Vagina (tissue), 2 donors: ENCODE data around the gene CNOT2. TPM values are rescaled to one million over a fixed set of nuclear protein-coding genes. Genes with fewer than 3 reads are reported as not detected.

Experiments used
- DNase-seq, 2 donors: peaks; one replicate each; pipeline ENCODE4 v3.0.0-alpha.2; 2017; ENCODE audit errors: extremely low spot score in 2 of 2
- H3K27ac ChIP-seq: fragments of 200-600 bp; sonication (generic); one replicate; pipeline ENCODE4 v1.5.1; 2019
- H3K27me3 ChIP-seq: fragments of 200-600 bp; sonication (generic); one replicate; pipeline ENCODE4 v1.5.1; 2019
- H3K36me3 ChIP-seq, 2 donors: fragments of 200-600 bp; sonication (generic); one replicate each; pipeline ENCODE4 v1.5.1; 2017 to 2019
- H3K4me1 ChIP-seq: fragments of 200-600 bp; sonication (generic); one replicate; pipeline ENCODE4 v1.5.1; 2019
- H3K4me3 ChIP-seq, 2 donors: fragments of 200-600 bp; sonication (generic); 1 replicate in 1 of 2; 2 replicates in 1 of 2; pipeline ENCODE4 v1.5.1; 2016 to 2019
- H3K9me3 ChIP-seq: fragments of 200-600 bp; sonication (generic); one replicate; pipeline ENCODE4 v1.5.1; 2019
- POLR2A ChIP-seq, 2 donors: fragments of 450-650 bp; IDR thresholded peaks; one replicate each; pipeline ENCODE4 v1.6.1; 2017; ENCODE audit warnings: antibody characterized with exemption in 2 of 2, mild to moderate bottlenecking in 2 of 2, moderate library complexity in 2 of 2
- POLR2AphosphoS5 ChIP-seq, 2 donors: sonication (generic); formaldehyde crosslinking; IDR thresholded peaks; one replicate each; pipeline ENCODE4 v1.9.0; 2017; ENCODE audit warnings: antibody characterized with exemption in 2 of 2, mild to moderate bottlenecking in 2 of 2, low read depth in 1 of 2; ENCODE audit not compliant: insufficient read depth in 1 of 2
- intact Hi-C: fragments of 100-400 bp; cut with DNase I; formaldehyde crosslinking; loops from one replicate; pipeline ENCODE4 v1.15.1; 2023
- total RNA-seq: library from RNA; depleted of rRNA; stranded (reverse); fragments of >200 nt; gene quantifications from one replicate; pipeline ENCODE4 v1.2.3, GENCODE V29; 2016
- TF ChIP-seq, protein P1 (sequence below), 3 experiments: fragments of 450-650 bp in 2 of 3; fragments of 200-600 bp in 1 of 3; sonication (generic) in 1 of 3; IDR thresholded peaks; one replicate each; pipeline ENCODE4 v1.5.1; 2017 to 2019; ENCODE audit warnings: antibody characterized with exemption in 3 of 3, mild to moderate bottlenecking in 2 of 3, moderate library complexity in 2 of 3

CNOT2 gene
- total RNA-seq, 1 donor from 2014 or later, result 176 TPM

GRCh38 chr12:70317781-70318180 is 74.5 kb downstream of the CNOT2 start:
- H3K27me3 ChIP-seq, result no peaks in the 10 kb centered on the region
- intact Hi-C loops, result no loop called here
- TF ChIP-seq, protein P1, sequence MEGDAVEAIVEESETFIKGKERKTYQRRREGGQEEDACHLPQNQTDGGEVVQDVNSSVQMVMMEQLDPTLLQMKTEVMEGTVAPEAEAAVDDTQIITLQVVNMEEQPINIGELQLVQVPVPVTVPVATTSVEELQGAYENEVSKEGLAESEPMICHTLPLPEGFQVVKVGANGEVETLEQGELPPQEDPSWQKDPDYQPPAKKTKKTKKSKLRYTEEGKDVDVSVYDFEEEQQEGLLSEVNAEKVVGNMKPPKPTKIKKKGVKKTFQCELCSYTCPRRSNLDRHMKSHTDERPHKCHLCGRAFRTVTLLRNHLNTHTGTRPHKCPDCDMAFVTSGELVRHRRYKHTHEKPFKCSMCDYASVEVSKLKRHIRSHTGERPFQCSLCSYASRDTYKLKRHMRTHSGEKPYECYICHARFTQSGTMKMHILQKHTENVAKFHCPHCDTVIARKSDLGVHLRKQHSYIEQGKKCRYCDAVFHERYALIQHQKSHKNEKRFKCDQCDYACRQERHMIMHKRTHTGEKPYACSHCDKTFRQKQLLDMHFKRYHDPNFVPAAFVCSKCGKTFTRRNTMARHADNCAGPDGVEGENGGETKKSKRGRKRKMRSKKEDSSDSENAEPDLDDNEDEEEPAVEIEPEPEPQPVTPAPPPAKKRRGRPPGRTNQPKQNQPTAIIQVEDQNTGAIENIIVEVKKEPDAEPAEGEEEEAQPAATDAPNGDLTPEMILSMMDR (IDR thresholded peaks at IDR 0.05), result no peak
- TF ChIP-seq POLR2A (IDR thresholded peaks at IDR 0.05) (no peak), POLR2AphosphoS5 (IDR thresholded peaks at IDR 0.05; ENCODE audit: insufficient read depth in 1 of 2, low read depth in 1 of 2) (no peak)

GRCh38 chr12:70319605-70320004 is 76.4 kb downstream of the CNOT2 start:
- intact Hi-C loops, result no loop called here
- Histone ChIP-seq H3K27ac (no peak overlapping the region), H3K36me3 (no peaks in the 10 kb centered on the region), H3K9me3 (no peaks in the 10 kb centered on the region), H3K27me3 (no peaks in the 10 kb centered on the region), H3K4me3 (no peak overlapping the region), H3K4me1 (no peaks in the 10 kb centered on the region)
- TF ChIP-seq POLR2A (IDR thresholded peaks at IDR 0.05) (no peak), POLR2AphosphoS5 (IDR thresholded peaks at IDR 0.05; ENCODE audit: insufficient read depth in 1 of 2, low read depth in 1 of 2) (no peak)
- TF ChIP-seq, protein P1 (IDR thresholded peaks at IDR 0.05), result no peak
- DNase-seq, result no peak

More at GRCh38 chr12:70317781-70318180, 74.5 kb downstream of the CNOT2 start:
- DNase-seq, result no peak
- Histone ChIP-seq H3K4me1 (no peaks in the 10 kb centered on the region), H3K27ac (no peak overlapping the region), H3K36me3 (no peaks in the 10 kb centered on the region), H3K9me3 (no peaks in the 10 kb centered on the region), H3K4me3 (no peak overlapping the region)

GRCh38 chr12:70321191-70321590 is 78.0 kb downstream of the CNOT2 start:
- TF ChIP-seq POLR2AphosphoS5 (IDR thresholded peaks at IDR 0.05; ENCODE audit: insufficient read depth in 1 of 2, low read depth in 1 of 2), result no peak
- TF ChIP-seq, protein P1 (IDR thresholded peaks at IDR 0.05), result no peak
- no peak overlapping the region for H3K27ac ChIP-seq
- no peaks in the 10 kb centered on the region for H3K27me3 ChIP-seq
- H3K4me3 ChIP-seq, result no peak overlapping the region
- no peaks in the 10 kb centered on the region for H3K9me3 ChIP-seq
- intact Hi-C loops, result no loop called here
- DNase-seq, result no peak
- no peaks in the 10 kb centered on the region for H3K36me3 ChIP-seq
- H3K4me1 ChIP-seq, result no peaks in the 10 kb centered on the region

DNA sequence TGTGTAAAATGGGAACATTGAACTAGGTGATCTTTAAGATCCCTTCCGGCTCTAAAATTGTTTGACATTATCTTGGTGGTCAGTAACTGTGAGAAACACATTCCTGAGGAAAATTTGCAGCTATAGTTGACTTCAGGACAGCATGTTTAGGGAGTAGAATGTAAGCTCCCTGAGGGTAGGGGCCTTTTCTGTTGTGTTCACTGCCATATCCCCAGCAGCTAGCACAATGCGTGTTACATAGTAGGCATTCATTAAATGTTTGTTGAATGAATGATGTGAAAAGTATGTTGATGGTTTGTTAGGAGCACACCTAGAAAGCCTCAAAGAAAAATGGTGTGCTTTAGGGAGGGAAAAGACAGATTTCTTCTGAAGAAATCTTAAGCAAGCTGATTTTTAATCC is 84.3 kb downstream of the CNOT2 start:
- TF ChIP-seq, protein P1 (IDR thresholded peaks at IDR 0.05), result no peak
- TF ChIP-seq POLR2AphosphoS5 (IDR thresholded peaks at IDR 0.05; ENCODE audit: insufficient read depth in 1 of 2, low read depth in 1 of 2) (no peak), POLR2A (IDR thresholded peaks at IDR 0.05) (no peak)
- no peak overlapping the region for H3K4me3 ChIP-seq
- no peaks in the 10 kb centered on the region for H3K27me3 ChIP-seq
- H3K36me3 ChIP-seq, result no peaks in the 10 kb centered on the region
- no peaks in the 10 kb centered on the region for H3K4me1 ChIP-seq
- no peak overlapping the region for H3K27ac ChIP-seq
- DNase-seq, result no peak
- no peaks in the 10 kb centered on the region for H3K9me3 ChIP-seq
- intact Hi-C loops, result no loop called here

DNA sequence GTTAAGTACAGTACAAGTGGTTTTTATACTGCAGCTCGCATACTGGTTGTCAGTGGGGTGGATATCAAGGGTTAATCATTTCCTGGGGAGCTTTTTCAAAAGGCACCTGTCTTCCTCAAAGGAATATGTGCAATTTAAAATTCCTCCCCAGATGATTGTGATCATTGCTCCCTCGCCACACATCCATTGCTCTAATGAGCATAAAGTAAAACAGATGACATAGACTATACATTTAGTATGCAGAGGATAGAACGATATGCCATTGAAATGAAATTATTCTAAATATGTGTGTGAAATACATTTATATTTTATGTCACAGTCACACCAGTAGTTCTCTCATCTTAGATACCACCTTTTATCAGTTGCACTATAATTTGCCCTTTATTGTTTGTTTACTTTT is 86.5 kb downstream of the CNOT2 start:
- H3K4me1 ChIP-seq, result no peaks in the 10 kb centered on the region
- no peaks in the 10 kb centered on the region for H3K9me3 ChIP-seq
- no peaks in the 10 kb centered on the region for H3K36me3 ChIP-seq
- no peak for DNase-seq
- TF ChIP-seq POLR2A (IDR thresholded peaks at IDR 0.05) (no peak), POLR2AphosphoS5 (IDR thresholded peaks at IDR 0.05; ENCODE audit: insufficient read depth in 1 of 2, low read depth in 1 of 2) (no peak)
- TF ChIP-seq, protein P1 (IDR thresholded peaks at IDR 0.05), result no peak
- H3K4me3 ChIP-seq, result no peak overlapping the region
- intact Hi-C loops, result no loop called here
- no peak overlapping the region for H3K27ac ChIP-seq
- no peaks in the 10 kb centered on the region for H3K27me3 ChIP-seq
